Heart left ventricle (tissue), 13 donors: ENCODE results near the gene KCNJ12.

Source experiments
- CTCF ChIP-seq, 12 donors: fragments of 200-600 bp; sonication (generic) in 4 of 12; IDR thresholded peaks; one replicate each; pipeline versions ENCODE4 v1.5.0 to v1.8.0; 2018 to 2022; ENCODE audit warnings: antibody characterized with exemption in 12 of 12, mild to moderate bottlenecking in 5 of 12
- POLR2A ChIP-seq, 2 donors: fragments of 450-650 bp; IDR thresholded peaks; one replicate each; pipeline ENCODE4 v1.6.1; 2017; ENCODE audit warnings: antibody characterized with exemption in 2 of 2, mild to moderate bottlenecking in 2 of 2, moderate library complexity in 2 of 2
- donor health status: ischemic (EF 13 %, LVEDD 7.1; RV severe dilation, severe dysfunction).
- donor health status: DM: no; HTN: yes; CAD: no.
- donor health status: DM: no; HTN: no; CAD: no.
- donor health status: ischemic (EF 25% LVEDD 6.9; RV normal size, moderate dysfunction).
- donor health status: ischemic (EF 25% LVEDD 5.7; RV mildly dilated, moderate dysfunction).
- donor health status: ischemic (EF 35%, LVEDD 5.7; RV mildly dilated, moderate dysfunction).
- donor health status: nonischemic (EF 11% LVEDD 7.7; RV severe dilation, severe dysfunction).
- donor health status: DM: yes; HTN: yes; CAD: no.
- donor health status: PGD.
- donor health status: ischemic (EF 29% LVEDD 5.4; RV normal size, mild dysfunction).
- donor health status: nonischemic (EF 23%, LVEDD 6.1; RV moderate dilation, normal function).

GRCh38 chr17:21376759-21377690 is 868 bp downstream of the KCNJ12 start:
- TF ChIP-seq CTCF (IDR thresholded peaks at IDR 0.05) = no peak
- TF ChIP-seq POLR2A (IDR thresholded peaks at IDR 0.05) = no peak
